GM13976 (cell line): ENCODE measurements around the gene PITHD1.
"Not testable (repeated sequence)": the region's sequence is repeated elsewhere in the genome, so short reads cannot be mapped to it uniquely, and the experiment has no call there.

Experiments used
- DNase-seq: peaks from one replicate; pipeline ENCODE4 v3.0.0; 2012; ENCODE audit warnings: low spot score
- in situ Hi-C: fragments of 300-500 bp; cut with MboI; formaldehyde crosslinking; loops from one replicate; pipeline ENCODE4 v1.12.0; 2022; ENCODE audit warnings: low sequenced_read_pairs, mixed read lengths, inconsistent platforms; ENCODE audit not compliant: unreplicated experiment
- TF ChIP-seq, protein P1 (sequence below): IDR thresholded peaks from 2 replicates; pipeline ENCODE4 v1.5.1; 2012; ENCODE audit warnings: borderline replicate concordance, mild to moderate bottlenecking; ENCODE audit not compliant: insufficient read depth; ENCODE audit errors: extremely low read depth, missing control alignments, control extremely low read depth

The PITHD1 gene, protein sequence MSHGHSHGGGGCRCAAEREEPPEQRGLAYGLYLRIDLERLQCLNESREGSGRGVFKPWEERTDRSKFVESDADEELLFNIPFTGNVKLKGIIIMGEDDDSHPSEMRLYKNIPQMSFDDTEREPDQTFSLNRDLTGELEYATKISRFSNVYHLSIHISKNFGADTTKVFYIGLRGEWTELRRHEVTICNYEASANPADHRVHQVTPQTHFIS

DNA sequence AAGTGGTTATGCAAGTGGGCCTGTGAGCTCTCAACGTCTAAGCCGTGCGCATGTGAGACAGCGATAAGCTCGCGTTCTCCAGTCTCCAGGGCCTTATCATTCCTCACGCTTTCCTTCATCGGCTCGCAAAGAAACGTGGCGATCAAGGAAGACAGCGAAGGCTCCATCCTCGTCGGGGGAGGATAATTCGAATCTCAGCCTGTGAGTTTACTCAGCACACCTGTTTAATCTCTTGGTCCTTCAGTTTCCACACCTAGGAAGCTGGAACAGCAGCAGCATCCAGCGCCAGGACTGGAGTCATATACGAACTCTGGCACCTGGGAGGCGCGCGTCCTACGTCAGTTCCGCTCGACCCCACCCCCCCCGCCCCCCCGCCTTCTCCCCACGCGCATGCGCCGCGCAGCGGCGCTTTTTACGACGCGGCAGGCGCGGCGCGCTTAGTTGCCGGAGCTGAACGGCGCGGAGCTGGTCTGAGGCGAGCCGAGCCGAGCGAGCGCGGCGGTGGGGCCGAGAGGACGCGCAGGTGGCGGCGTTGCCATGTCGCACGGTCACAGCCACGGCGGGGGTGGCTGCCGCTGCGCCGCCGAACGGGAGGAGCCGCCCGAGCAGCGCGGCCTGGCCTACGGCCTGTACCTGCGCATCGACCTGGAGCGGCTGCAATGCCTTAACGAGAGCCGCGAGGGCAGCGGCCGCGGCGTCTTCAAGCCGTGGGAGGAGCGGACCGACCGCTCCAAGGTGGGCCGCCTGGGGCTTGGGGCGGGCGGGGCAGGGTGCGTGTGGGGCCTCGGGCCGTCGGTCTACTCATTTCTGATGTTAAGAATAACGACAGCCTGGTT is at the start of gene PITHD1:
TSS of gene PITHD1 (plus strand) at position 440 of the 836 bp plus-strand sequence. CDS start at position 538, 98 bp downstream.
- TF ChIP-seq, protein P1, sequence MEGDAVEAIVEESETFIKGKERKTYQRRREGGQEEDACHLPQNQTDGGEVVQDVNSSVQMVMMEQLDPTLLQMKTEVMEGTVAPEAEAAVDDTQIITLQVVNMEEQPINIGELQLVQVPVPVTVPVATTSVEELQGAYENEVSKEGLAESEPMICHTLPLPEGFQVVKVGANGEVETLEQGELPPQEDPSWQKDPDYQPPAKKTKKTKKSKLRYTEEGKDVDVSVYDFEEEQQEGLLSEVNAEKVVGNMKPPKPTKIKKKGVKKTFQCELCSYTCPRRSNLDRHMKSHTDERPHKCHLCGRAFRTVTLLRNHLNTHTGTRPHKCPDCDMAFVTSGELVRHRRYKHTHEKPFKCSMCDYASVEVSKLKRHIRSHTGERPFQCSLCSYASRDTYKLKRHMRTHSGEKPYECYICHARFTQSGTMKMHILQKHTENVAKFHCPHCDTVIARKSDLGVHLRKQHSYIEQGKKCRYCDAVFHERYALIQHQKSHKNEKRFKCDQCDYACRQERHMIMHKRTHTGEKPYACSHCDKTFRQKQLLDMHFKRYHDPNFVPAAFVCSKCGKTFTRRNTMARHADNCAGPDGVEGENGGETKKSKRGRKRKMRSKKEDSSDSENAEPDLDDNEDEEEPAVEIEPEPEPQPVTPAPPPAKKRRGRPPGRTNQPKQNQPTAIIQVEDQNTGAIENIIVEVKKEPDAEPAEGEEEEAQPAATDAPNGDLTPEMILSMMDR = no peak
- in situ Hi-C loops = no loop called here

DNA sequence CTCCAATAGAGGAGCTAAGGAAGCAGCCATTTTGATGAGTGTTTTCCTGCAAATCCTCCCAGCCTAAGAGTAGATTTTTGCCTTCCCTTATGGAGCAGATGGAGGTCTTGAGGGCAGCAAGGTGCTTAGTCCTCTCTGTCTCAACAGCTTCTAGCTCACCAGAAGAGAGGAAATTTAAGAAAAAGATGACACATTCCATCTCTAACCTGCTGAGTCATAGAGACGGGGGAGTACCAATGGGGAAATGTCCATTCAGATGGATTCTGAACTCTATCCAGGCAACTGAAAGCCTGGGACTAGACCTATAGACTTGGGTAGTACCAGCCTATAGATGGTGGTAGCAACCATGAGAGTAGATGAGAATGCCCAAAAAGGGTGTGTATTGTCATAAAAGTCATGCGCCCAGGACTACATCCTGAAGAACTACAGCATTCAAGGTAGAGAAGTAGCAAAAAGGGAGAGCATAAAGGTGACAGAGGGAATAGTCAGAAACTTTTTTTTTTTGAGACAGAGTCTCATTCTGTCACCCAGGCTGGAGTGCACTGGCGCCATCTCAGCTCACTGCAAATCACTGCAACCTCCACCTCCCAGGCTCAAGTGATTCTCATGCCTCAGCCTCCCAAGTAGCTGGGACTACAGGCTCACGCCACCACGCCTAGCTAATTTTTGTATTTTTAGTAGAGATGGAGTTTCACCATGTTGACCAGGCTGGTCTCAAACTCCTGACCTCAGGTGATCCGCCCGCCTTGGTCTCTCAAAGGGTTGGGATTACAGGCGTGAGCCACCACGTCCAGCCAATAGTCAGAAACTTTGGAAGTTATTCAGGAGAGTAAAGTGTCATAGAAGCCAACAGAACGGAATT is 45.6 kb upstream of the PITHD1 start:
- in situ Hi-C loops = no loop called here
- no peak for DNase-seq
- TF ChIP-seq, protein P1 = no peak

More for the DNA sequence above, at the start of gene PITHD1:
- DNase-seq = peak; percentile 97

DNA sequence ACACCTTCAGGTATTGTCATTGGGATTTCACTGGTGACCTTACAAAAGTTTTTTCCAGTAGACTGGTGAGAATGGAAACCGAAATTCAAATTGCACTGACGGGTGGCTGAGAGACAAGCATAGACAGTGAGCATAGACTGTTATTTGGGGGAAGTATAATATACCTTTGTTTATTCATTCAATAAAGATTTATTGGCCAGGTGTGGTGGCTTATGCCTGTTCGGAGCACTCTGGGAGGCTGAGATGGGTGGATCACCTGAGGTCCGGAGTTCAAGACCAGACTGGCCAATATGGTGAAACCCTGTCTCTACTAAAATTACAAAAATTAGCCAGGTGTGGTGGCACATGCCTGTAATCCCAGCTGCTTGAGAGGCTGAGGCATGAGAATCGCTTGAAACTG is 44.9 kb upstream of the PITHD1 start:
- in situ Hi-C loops = not testable (repeated sequence)

DNA sequence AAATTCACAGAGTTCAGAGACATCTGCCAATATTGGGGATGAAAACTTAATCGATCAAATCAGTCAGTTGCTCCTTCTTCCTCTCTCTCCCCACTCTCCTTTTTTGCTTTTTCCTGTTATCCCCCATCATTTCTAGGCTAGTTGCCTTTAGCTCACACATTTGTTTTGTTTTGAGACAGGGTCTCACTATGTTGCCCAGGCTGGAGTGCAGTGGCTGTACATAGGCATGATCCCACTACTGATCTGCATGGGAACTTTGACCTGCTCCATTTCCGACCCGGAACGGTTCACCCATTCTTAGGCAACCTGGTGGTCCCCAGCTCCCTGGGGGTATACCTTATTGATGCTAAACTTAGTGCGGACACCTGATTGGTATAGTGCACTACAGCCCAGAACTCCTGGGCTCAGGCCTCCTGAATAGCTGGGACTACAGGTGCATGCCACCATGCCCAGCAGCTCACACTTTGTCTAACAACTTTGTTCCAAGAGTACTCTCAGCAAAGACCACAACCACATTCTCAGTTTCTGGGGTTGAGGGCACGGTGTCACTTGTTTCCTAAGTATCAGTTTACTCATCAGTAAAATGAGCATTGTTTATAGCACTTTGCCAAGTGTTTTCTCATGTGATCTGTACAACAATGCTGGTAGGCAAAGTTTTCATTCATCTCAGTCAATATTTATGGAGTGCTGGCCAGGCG is 41.6 kb upstream of the PITHD1 start:
- TF ChIP-seq, protein P1 = no peak
- DNase-seq = no peak
- in situ Hi-C loops = no loop called here

More for the DNA sequence above, 44.9 kb upstream of the PITHD1 start:
- not testable (repeated sequence) for DNase-seq

DNA sequence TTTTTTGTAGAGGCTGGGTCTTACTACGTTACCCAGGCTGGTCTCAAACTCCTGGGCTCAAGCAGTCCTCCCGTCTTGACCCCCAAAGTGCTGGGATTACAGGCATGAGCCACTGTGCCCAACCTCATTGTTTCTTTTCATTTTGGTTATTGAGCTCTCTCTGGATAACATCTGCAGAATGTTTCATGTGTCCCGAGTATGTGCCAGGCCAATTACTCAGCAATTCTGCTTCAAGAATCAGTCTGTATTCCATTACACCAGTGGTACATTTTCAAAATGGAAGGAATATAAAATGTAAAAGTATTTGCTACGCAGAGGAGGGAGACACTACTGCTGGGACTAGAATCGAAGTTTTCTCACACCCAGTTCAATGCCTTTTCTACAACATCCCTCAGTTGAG is 36.6 kb upstream of the PITHD1 start:
- TF ChIP-seq, protein P1 = no peak
- no peak for DNase-seq
- in situ Hi-C loops = loop anchor here (10.0 kb wide), 1 partner anchor 47 kb away; the partner anchor contains the start of gene RPL11

DNA sequence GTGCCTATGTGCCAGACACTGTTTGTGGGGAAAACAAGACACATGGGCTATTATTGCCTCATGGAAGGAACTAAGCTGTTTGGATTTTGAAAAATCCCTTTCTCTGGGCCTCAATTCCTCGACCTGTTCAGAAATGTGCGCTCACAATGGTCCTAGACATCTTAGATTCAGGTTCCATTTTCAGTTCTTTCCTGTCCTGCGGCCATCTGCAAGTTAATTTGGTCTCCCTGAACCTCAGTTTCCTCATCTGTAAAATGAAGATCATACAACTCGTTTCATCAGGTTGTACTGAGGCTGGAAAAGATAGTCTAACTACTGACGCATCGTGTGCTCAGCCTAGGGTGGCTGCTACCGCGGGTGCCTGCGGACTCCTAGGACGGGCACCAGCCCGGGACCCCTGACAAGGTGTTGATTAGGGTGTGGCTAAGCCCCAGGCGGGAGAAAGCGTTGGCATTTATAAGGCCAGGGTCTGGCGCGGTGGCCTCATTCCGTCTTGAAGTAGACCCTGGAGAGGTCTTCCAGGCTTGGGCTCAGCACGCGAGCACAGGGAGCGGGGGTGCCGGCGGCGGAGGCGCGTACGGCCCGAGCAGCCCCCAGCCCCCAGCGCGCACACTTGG is 35.4 kb upstream of the PITHD1 start:
- TF ChIP-seq, protein P1 = no peak
- DNase-seq = no peak
- in situ Hi-C loops = loop anchor here (10.0 kb wide), 1 partner anchor 48 kb away; the partner anchor contains the start of gene RPL11
